NT2/D1 (cell line): ENCODE data around the gene SEMA3C.

Source experiments
- DNase-seq: peaks from one replicate; pipeline ENCODE4 v3.0.0-alpha.2; 2011; ENCODE audit warnings: low read depth, low spot score
- H3K27me3 ChIP-seq: 2 replicates; pipeline ENCODE4 v1.6.0; 2011; ENCODE audit warnings: mild to moderate bottlenecking; ENCODE audit not compliant: insufficient read length, insufficient read depth
- H3K36me3 ChIP-seq: 2 replicates; pipeline ENCODE4 v1.6.1; 2011; ENCODE audit warnings: mild to moderate bottlenecking, low read length, mixed read lengths; ENCODE audit not compliant: insufficient read depth, insufficient read length
- H3K4me1 ChIP-seq: 2 replicates; pipeline ENCODE4 v1.5.1; 2011; ENCODE audit not compliant: insufficient read depth, insufficient read length
- H3K4me3 ChIP-seq: 2 replicates; pipeline ENCODE4 v1.5.1; 2011; ENCODE audit warnings: low read depth; ENCODE audit not compliant: insufficient read length
- H3K9ac ChIP-seq: 2 replicates; pipeline ENCODE4 v1.6.0; 2011; ENCODE audit warnings: low read depth; ENCODE audit not compliant: insufficient read length
- H3K9me3 ChIP-seq: 2 replicates; pipeline ENCODE4 v1.5.1; 2011; ENCODE audit warnings: mild to moderate bottlenecking, low read length; ENCODE audit not compliant: insufficient read depth
- SUZ12 ChIP-seq: IDR thresholded peaks from 2 replicates; pipeline ENCODE4 v1.6.1; 2011; ENCODE audit not compliant: insufficient read length, insufficient read depth; ENCODE audit errors: extremely low read depth
- YY1 ChIP-seq: IDR thresholded peaks from 2 replicates; pipeline ENCODE4 v1.6.1; 2011; ENCODE audit not compliant: insufficient read length, insufficient read depth
- ZNF274 ChIP-seq: IDR thresholded peaks from 2 replicates; pipeline ENCODE4 v1.6.1; 2011; ENCODE audit warnings: mild to moderate bottlenecking, low read depth, low read length

Gene SEMA3C

DNA sequence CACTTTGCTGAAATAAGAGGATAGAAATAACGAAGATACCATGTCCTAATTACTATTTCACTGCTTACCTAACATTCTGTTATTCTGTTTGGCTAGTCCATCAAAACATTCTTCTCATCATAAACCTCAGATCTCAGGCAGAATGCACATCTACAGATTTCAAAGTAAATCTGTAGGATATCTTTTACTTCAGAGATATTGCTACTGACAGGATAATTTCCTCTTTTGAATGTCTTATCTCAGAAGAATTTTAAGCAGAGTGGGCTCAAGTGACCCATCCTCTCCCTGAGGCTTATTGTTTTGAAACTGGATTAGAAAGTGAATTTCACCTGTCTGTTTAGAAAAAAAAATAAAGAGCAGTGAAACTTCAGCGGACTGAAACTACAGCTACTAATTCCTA lies 83.6 kb downstream of the SEMA3C start:
- no peak overlapping the region for H3K9ac ChIP-seq
- DNase-seq, result no peak
- no peaks in the 10 kb centered on the region for H3K4me1 ChIP-seq
- H3K36me3 ChIP-seq, result no peaks in the 10 kb centered on the region
- H3K9me3 ChIP-seq, result no peaks in the 10 kb centered on the region
- no peaks in the 10 kb centered on the region for H3K27me3 ChIP-seq
- TF ChIP-seq ZNF274 (no peak), SUZ12 (no peak), YY1 (no peak)
- no peak overlapping the region for H3K4me3 ChIP-seq

DNA sequence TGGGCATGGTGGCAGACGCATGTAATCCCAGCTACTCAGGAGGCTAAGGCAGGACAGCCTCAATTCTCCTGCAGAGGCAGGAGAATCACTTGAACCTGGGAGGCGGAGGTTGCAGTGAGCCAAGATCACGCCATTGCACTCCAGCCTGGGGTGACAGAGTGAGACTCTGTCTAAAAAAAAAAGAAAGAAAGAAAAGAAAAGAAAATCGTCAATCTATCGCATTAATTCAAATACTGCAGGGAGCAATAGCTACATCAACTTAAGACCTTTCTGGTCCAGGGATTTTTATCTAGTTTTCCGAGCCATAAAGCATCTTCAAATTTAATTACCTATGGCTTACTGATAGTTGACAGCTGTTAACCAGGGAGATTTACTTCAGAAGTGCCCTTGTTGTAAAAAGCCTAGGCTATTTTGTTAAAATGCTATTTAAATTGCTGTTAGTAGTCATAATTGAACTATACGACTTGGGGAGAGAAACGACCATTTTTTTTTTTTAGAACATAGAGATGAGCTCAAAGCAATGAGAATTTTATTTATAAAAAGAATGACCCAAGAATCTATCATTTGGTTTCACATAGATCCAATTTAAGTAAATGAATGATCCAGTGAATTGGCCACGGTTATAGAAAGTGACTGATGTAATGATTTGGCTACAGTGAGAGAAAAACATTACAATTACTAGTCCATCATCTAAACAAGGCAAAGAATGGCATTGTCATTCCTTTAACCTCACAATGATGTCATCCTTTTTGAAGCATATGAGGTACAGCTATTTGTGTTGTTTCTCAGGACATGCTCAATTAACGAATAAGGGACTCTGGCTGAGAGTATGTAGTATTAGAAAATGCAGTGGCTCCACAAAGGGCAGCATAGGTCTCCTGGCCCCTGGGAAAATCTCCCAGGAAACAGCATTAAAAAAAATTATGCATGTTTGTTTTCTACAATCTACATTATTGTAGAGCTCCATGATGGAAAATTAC lies 85.3 kb downstream of the SEMA3C start:
- Histone ChIP-seq H3K9ac (no peak overlapping the region), H3K36me3 (no peaks in the 10 kb centered on the region), H3K9me3 (no peaks in the 10 kb centered on the region), H3K4me1 (no peaks in the 10 kb centered on the region), H3K27me3 (no peaks in the 10 kb centered on the region), H3K4me3 (no peak overlapping the region)
- DNase-seq, result no peak
- no peak for TF ChIP-seq SUZ12

DNA sequence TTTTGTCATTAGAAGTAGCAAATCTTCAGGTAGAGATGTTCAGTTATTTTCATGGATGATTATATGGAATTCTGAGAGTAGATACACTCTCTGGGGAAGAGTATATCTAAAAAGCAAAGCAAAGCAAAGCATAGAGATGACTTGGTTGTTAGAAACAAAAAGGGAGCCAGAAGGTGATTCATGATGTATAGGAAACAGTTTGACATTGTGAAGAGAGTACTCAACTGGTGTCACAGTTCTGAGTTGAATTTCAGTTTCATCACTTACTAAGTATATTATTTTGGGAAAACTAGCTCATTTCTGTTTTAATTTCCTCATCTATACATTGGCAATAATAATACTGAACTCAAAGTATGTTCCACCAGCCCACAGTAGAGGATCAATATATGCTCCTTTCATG lies 86.8 kb downstream of the SEMA3C start:
- TF ChIP-seq SUZ12, result no peak
- no peak for TF ChIP-seq YY1
- TF ChIP-seq ZNF274, result no peak
- no peaks in the 10 kb centered on the region for H3K27me3 ChIP-seq
- H3K4me1 ChIP-seq, result no peaks in the 10 kb centered on the region
- H3K4me3 ChIP-seq, result no peak overlapping the region
- H3K9me3 ChIP-seq, result no peaks in the 10 kb centered on the region
- H3K9ac ChIP-seq, result no peak overlapping the region
- DNase-seq, result no peak
- H3K36me3 ChIP-seq, result no peaks in the 10 kb centered on the region

DNA sequence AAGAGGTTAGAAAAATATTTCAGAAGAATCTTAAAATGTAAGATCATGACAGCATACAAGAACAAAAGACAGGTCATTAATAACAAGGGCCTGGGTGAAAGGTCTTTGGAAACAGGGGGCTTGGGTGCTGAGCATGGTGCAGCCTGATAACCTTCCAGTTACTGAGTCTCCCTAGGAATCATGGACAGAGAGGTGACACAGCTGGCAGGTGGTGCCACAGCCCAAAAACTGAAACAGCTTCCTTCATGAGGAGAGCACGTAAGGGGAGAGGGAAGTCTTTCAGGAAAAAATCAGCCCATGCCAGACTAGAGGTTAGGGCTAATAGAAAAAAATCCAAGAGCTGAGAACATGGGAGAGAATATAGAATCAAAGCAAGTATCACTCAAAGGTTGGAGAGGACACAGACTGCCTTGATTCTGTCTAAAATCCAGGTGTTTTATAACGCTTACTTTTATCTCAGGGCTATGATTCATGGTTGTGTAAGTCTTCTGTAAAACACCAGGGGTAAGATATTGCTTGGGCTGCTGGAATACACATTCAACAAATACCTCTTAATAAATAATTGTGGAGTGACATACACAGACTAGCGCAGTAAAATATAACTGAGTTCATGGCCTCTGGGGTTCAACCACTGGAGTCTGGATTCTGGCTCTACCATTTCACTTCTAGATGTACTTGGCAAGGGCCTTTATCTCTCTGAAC lies 88.1 kb downstream of the SEMA3C start:
- Histone ChIP-seq H3K36me3 (no peaks in the 10 kb centered on the region), H3K27me3 (no peaks in the 10 kb centered on the region), H3K4me1 (no peaks in the 10 kb centered on the region), H3K9ac (no peak overlapping the region), H3K9me3 (no peaks in the 10 kb centered on the region), H3K4me3 (no peak overlapping the region)
- no peak for DNase-seq
- TF ChIP-seq SUZ12 (no peak), ZNF274 (no peak), YY1 (no peak)

DNA sequence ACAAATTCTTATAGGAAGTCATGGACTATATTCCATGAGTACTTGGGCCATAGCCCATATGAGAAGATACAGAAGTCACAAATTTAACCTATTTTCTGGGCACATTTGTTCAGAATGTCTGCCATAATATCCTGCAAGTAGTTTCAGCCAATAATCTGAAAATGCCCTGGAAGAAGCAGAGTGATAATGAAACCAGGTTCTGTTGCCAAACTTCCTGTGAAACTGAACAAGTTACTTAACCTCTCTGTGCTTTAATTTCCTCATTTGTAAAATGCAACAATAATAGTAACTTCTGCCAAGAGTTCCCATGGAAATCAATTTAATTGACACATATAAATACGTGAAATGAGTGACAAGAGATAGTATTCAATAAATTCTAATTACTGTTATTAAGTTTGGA lies 88.8 kb downstream of the SEMA3C start:
- Histone ChIP-seq H3K27me3 (no peaks in the 10 kb centered on the region), H3K36me3 (no peaks in the 10 kb centered on the region), H3K4me3 (no peak overlapping the region), H3K4me1 (no peaks in the 10 kb centered on the region), H3K9me3 (no peaks in the 10 kb centered on the region), H3K9ac (no peak overlapping the region)
- no peak for TF ChIP-seq ZNF274
- no peak for TF ChIP-seq YY1
- TF ChIP-seq SUZ12, result no peak
- no peak for DNase-seq

DNA sequence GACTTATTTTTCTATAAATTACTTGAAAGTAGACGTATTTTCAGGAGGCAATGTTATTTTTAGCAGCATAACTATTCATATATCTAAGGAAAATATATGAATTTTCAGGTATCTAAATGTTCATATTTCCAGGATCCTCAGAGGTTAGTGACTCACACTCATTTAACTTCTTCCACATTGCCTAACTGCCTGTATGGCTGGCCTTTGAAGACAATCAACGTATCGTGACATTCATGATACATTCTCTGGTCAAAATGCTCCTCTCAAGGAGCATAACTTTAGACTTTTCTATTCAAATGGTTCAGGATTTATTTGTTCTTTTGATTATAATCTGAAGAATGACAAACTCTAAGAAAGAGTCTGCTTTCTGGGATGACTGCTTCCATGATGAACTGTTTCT lies 89.3 kb downstream of the SEMA3C start:
- H3K4me1 ChIP-seq, result no peaks in the 10 kb centered on the region
- H3K4me3 ChIP-seq, result no peak overlapping the region
- TF ChIP-seq ZNF274 (no peak), YY1 (no peak), SUZ12 (no peak)
- DNase-seq, result no peak
- no peaks in the 10 kb centered on the region for H3K9me3 ChIP-seq
- no peak overlapping the region for H3K9ac ChIP-seq
- H3K27me3 ChIP-seq, result no peaks in the 10 kb centered on the region
- no peaks in the 10 kb centered on the region for H3K36me3 ChIP-seq

DNA sequence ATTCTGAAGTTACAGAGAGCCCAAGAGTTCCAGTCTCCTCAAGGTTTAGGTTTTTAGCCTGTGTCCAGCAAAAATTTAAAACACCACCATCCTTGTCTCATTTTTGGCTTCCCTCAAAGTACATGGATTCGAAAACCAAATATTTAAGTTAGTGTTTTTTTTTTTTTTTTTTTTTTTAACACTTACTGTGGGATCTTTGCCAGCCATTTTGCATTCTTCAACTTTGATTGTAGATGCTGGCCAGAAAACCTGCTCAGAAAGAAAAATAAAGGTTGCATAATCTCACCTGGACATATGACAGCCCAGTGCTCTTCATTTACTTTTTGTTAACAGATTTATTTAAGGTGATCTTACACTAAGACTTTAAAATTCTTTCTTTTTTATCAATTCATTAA lies 91.6 kb downstream of the SEMA3C start:
- no peaks in the 10 kb centered on the region for H3K4me1 ChIP-seq
- DNase-seq, result no peak

More for the DNA sequence above, 91.6 kb downstream of the SEMA3C start:
- Histone ChIP-seq H3K27me3 (no peaks in the 10 kb centered on the region), H3K36me3 (no peaks in the 10 kb centered on the region), H3K9ac (no peak overlapping the region), H3K9me3 (no peaks in the 10 kb centered on the region), H3K4me3 (no peak overlapping the region)
- no peak for TF ChIP-seq SUZ12
- no peak for TF ChIP-seq YY1
- TF ChIP-seq ZNF274, result no peak
